Measurements from ENCODE around the gene RUSF1. TPM values are rescaled to one million over a fixed set of nuclear protein-coding genes. Genes with fewer than 3 reads are reported as not detected.
"Not testable (repeated sequence)": the region's sequence is repeated elsewhere in the genome, so short reads cannot be mapped to it uniquely, and the experiment has no call there.

Gene RUSF1
- total RNA-seq, 1 donor from 2014 or later: 36.0 TPM

GRCh38 chr16:31487720-31488467 lies 20.3 kb downstream of the RUSF1 start:
- DNase-seq (ENCODE audit: low spot score): no peak

- DNase-seq (ENCODE audit: low spot score): no peak
Observed at GRCh38 chr16:31487071-31487719, 21.0 kb downstream of the RUSF1 start.

GRCh38 chr16:31486045-31486444 lies 22.1 kb downstream of the RUSF1 start:
- DNase-seq (ENCODE audit: low spot score): no peak

- DNase-seq (ENCODE audit: low spot score): no peak
Observed at GRCh38 chr16:31485571-31485970, 22.6 kb downstream of the RUSF1 start.

- DNase-seq (ENCODE audit: low spot score): no peak
Observed at GRCh38 chr16:31484491-31485171, 23.6 kb downstream of the RUSF1 start.

GRCh38 chr16:31484048-31484447 lies 24.1 kb downstream of the RUSF1 start:
- not testable (repeated sequence) for DNase-seq (ENCODE audit: low spot score)

- DNase-seq (ENCODE audit: low spot score): no peak
Observed at GRCh38 chr16:31483081-31483480, 25.1 kb downstream of the RUSF1 start, which contains the start of gene SLC5A2. SLC5A2 (plus strand) TSS chr16:31483123; CDS start chr16:31483137, 14 bp downstream.

- DNase-seq (ENCODE audit: low spot score): no peak
Observed at GRCh38 chr16:31480851-31481536, 27.2 kb downstream of the RUSF1 start.

GRCh38 chr16:31479751-31480150 lies 28.4 kb downstream of the RUSF1 start:
- DNase-seq (ENCODE audit: low spot score): no peak

GRCh38 chr16:31478956-31479355 lies 29.2 kb downstream of the RUSF1 start:
- DNase-seq (ENCODE audit: low spot score): no peak

GRCh38 chr16:31477220-31478216 lies 30.7 kb downstream of the RUSF1 start:
- DNase-seq (ENCODE audit: low spot score): no peak

- no peak for DNase-seq (ENCODE audit: low spot score)
Observed at GRCh38 chr16:31476303-31477219, 31.6 kb downstream of the RUSF1 start.

- no peak for DNase-seq (ENCODE audit: low spot score)
Observed at GRCh38 chr16:31475946-31476302, 32.3 kb downstream of the RUSF1 start.

GRCh38 chr16:31474773-31475738 lies 33.1 kb downstream of the RUSF1 start:
- no peak for DNase-seq (ENCODE audit: low spot score)

- DNase-seq (ENCODE audit: low spot score): no peak
Observed at GRCh38 chr16:31474173-31474714, 33.9 kb downstream of the RUSF1 start.

GRCh38 chr16:31473264-31473984 lies 34.8 kb downstream of the RUSF1 start:
- DNase-seq (ENCODE audit: low spot score): no peak

- no peak for DNase-seq (ENCODE audit: low spot score)
Observed at GRCh38 chr16:31472709-31473203, 35.4 kb downstream of the RUSF1 start.
